Bronchial epithelial cell (primary cell): Measurements from ENCODE around the gene RELB. TPM values are rescaled to one million over a fixed set of nuclear protein-coding genes. Genes with fewer than 3 reads are reported as not detected.

Experiments
- DNase-seq: peaks from one replicate; pipeline ENCODE4 v3.0.0-alpha.2; 2010; ENCODE audit warnings: low read depth
- FAIRE-seq: peaks from 2 replicates; lab custom pipeline; 2011; peaks lifted over from hg19 to GRCh38; lab: Jason Lieb, UNC
- H3K27me3 ChIP-seq: 2 replicates; pipeline ENCODE4 v1.5.1; 2011; ENCODE audit warnings: low read length; ENCODE audit not compliant: control insufficient read depth, insufficient read depth
- H3K36me3 ChIP-seq: 2 replicates; pipeline ENCODE4 v1.5.1; 2011; ENCODE audit warnings: low read length; ENCODE audit not compliant: control insufficient read depth, insufficient read depth
- H3K4me3 ChIP-seq: 2 replicates; pipeline ENCODE4 v1.5.1; 2011; ENCODE audit warnings: mild to moderate bottlenecking, low read depth, low read length, control low read depth
- total RNA-seq: library from RNA; depleted of rRNA; stranded (reverse); fragments of >200 nt; gene quantifications from 2 replicates; pipeline ENCODE4 v1.2.1, GENCODE V29; 2014
- TF ChIP-seq, protein P1 (sequence below): IDR thresholded peaks from 2 replicates; pipeline ENCODE4 v1.5.1; 2011; ENCODE audit warnings: mild to moderate bottlenecking, moderate library complexity, low read length, control low read depth, inconsistent platforms; ENCODE audit not compliant: insufficient read depth, severe bottlenecking

The RELB gene
- total RNA-seq, 1 donor from 2014 or later = 2.1 TPM

DNA sequence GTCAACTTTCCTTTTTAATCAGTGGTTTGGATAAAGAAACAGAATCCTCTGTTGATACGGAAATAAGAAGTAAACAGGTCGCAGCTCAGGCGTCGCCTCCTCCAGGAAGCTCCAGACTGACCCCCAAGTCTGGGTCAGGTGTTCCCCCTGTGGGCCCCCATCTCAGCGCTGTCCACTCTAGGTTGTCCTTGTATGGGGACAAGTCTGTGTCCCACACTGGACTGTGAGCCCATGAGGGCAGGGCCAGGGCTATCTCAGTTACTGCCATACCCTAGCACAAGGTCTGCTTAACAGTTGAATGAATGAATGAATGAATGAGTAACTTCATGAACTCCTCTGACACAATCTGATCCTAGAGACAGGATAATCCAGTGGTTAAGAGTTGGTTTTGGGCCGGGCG lies 45.1 kb downstream of the RELB start:
- TF ChIP-seq, protein P1, sequence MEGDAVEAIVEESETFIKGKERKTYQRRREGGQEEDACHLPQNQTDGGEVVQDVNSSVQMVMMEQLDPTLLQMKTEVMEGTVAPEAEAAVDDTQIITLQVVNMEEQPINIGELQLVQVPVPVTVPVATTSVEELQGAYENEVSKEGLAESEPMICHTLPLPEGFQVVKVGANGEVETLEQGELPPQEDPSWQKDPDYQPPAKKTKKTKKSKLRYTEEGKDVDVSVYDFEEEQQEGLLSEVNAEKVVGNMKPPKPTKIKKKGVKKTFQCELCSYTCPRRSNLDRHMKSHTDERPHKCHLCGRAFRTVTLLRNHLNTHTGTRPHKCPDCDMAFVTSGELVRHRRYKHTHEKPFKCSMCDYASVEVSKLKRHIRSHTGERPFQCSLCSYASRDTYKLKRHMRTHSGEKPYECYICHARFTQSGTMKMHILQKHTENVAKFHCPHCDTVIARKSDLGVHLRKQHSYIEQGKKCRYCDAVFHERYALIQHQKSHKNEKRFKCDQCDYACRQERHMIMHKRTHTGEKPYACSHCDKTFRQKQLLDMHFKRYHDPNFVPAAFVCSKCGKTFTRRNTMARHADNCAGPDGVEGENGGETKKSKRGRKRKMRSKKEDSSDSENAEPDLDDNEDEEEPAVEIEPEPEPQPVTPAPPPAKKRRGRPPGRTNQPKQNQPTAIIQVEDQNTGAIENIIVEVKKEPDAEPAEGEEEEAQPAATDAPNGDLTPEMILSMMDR = no peak
- no peak overlapping the region for H3K4me3 ChIP-seq
- no peaks in the 10 kb centered on the region for H3K27me3 ChIP-seq
- DNase-seq (no peak), FAIRE-seq (no peak)
- peaks cover 16% of the 10 kb centered on the region for H3K36me3 ChIP-seq

DNA sequence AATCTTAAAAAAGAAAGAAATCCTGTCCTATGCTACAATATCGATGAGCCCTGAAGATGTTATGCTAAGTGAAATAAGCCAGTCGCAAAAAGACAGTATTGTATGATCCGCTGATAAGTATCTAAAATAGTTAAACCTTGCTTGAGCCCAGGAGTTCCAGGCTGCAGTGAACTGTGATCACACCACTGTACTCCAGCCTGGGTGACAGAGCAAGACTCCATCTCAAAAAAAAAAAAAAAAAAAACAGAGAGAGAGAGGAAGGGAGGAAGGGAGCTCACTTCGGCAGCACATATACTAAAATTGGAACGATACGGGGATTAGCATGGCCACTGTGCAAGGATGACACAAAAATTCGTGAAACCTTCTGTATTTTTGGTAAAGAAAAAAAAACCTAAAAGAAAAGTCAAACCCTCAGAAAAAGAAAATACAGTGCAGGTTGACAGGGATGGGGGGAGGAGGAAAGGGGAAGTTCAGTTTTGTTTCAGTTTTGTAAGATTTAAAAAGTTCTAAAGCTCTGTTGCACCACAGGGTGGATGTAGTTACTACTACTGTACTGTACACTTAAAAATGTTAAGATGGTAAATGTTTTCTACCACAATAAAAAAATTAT lies 46.0 kb downstream of the RELB start:
- FAIRE-seq (no peak), DNase-seq (no peak)
- Histone ChIP-seq H3K4me3 (no peak overlapping the region), H3K27me3 (no peaks in the 10 kb centered on the region), H3K36me3 (peaks cover 17% of the 10 kb centered on the region)
- TF ChIP-seq, protein P1 = no peak

DNA sequence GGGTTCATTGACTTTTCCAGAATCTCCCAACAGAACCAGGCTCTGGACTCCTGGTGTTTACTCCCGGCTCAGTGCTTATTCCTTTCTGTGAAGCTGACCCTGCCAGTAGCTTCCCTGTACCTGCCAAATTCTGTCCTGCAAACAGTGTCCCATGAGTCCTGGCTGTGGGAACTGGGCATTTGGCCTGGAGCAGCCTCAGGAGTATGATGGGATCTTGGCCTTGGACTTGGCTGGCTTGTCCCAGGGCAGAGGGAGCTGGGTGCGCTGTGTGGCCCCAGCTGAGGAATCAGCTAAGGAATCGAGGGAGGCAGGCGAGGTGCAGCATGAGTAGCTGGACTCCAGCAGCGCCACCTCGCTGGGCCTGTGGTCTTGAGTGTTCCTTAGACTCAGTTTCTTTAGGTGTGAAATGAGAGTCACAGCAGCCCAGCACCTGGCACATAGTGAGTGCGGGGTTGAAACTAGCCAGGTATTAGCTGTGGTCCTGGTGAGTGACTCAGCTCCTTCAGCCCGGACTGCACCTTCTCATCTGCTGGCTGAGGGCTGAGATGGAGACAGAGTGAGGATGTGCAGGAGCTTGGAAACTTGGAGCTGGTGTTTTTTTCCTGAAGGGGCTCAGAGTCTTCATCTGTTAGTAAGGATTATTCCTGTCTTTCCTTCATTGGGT lies 47.9 kb downstream of the RELB start:
- TF ChIP-seq, protein P1 = no peak
- DNase-seq = peak; percentile 48
- Histone ChIP-seq H3K36me3 (peaks cover 19% of the 10 kb centered on the region), H3K4me3 (no peak overlapping the region), H3K27me3 (no peaks in the 10 kb centered on the region)
- no peak for FAIRE-seq

DNA sequence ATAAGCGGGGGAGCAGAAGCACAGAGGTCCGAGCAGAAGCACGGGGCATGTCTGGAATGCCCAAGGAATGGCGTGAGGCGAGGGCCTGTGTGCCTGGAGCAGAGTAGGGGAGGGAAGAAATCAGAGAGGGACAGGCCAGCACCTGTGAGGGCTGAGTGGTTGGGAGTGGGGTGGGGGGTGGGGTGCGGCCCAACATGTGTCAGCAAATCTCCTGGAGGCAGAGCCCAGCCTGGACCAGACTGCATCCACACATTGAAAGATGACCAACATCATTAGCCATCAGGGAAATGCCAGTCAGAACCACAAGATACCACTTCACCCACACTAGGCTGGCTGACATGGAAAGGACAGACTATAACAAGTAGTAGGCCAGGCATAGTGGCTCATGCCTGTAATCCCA lies 48.8 kb downstream of the RELB start:
- FAIRE-seq (no peak), DNase-seq (peak; percentile 70)
- Histone ChIP-seq H3K27me3 (no peaks in the 10 kb centered on the region), H3K4me3 (no peak overlapping the region), H3K36me3 (peaks cover 20% of the 10 kb centered on the region)
- TF ChIP-seq, protein P1 = no peak

DNA sequence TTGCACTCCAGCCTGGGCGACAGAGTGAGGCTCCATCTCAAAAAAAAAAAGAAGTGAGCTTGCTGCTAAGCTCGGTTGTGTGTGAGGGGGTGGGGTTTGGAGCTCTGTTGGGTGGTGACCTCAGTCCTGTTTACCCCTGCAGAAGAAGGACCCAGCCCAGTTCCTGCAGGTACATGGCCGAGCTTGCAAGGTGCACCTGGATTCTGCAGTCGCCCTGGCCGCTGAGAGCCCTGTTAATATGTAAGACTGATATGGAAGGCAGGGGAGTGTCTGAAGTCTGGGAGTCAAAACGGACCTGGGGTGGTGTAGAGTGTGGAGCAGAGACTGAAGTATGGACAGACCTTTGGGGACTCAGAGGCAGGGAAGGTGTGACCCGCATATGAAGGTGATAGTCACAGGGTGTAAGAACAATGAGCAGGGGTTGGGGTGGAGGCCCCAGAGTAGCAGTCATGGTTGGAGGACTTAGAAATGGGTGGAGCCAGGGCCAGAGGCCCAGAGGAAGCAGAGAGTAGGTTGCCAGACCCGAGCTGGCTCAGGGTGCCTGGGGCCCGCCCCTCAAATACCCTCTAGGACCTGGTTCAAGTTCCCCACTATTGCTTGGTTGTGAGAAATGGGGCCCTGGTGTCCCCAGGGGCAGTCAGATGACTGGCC lies 50.8 kb downstream of the RELB start:
- Histone ChIP-seq H3K36me3 (peaks cover 26% of the 10 kb centered on the region), H3K4me3 (no peak overlapping the region), H3K27me3 (no peaks in the 10 kb centered on the region)
- DNase-seq (no peak), FAIRE-seq (no peak)
- TF ChIP-seq, protein P1 = no peak
